ENCODE results near the gene C7orf57. TPM values are rescaled to one million over a fixed set of nuclear protein-coding genes. Genes with fewer than 3 reads are reported as not detected.
A peak's percentile ranks its signal among the peaks of the same experiment; 100 is the strongest.
"Not testable (repeated sequence)": the region's sequence is repeated elsewhere in the genome, so short reads cannot be mapped to it uniquely, and the experiment has no call there.

The C7orf57 gene
- total RNA-seq, 1 donor from 2014 or later, result not detected

- no peaks in the 10 kb centered on the region for H3K36me3 Mint-ChIP-seq (ENCODE audit: unreplicated experiment)
- H3K4me1 Mint-ChIP-seq (ENCODE audit: unreplicated experiment), result peaks cover 18% of the 10 kb centered on the region
- no peaks in the 10 kb centered on the region for H3K27me3 Mint-ChIP-seq (ENCODE audit: unreplicated experiment)
Measured at GRCh38 chr7:47991741-47992311, 43.5 kb upstream of the C7orf57 start.

GRCh38 chr7:47992446-47992845, 42.9 kb upstream of the C7orf57 start:
- peaks cover 18% of the 10 kb centered on the region for H3K4me1 Mint-ChIP-seq (ENCODE audit: unreplicated experiment)
- H3K4me3 Mint-ChIP-seq (ENCODE audit: unreplicated experiment), result peak overlapping the region; percentile 83
- DNase-seq (ENCODE audit: extremely low spot score, unreplicated experiment), result no peak
- TF ChIP-seq CTCF (IDR thresholded peaks at IDR 0.05), result peak; percentile 13
- peak overlapping the region; percentile 80 for H3K27ac Mint-ChIP-seq (ENCODE audit: unreplicated experiment)
- no peaks in the 10 kb centered on the region for H3K9me3 Mint-ChIP-seq (ENCODE audit: unreplicated experiment)
- H3K27me3 Mint-ChIP-seq (ENCODE audit: unreplicated experiment), result no peaks in the 10 kb centered on the region
- H3K36me3 Mint-ChIP-seq (ENCODE audit: unreplicated experiment), result no peaks in the 10 kb centered on the region

More at GRCh38 chr7:47991741-47992311, 43.5 kb upstream of the C7orf57 start:
- H3K9me3 Mint-ChIP-seq (ENCODE audit: unreplicated experiment), result no peaks in the 10 kb centered on the region
- TF ChIP-seq CTCF (IDR thresholded peaks at IDR 0.05), result peak; percentile 90
- DNase-seq (ENCODE audit: extremely low spot score, unreplicated experiment), result peak; percentile 89
- H3K4me3 Mint-ChIP-seq (ENCODE audit: unreplicated experiment), result peak overlapping the region; percentile 83
- H3K27ac Mint-ChIP-seq (ENCODE audit: unreplicated experiment), result peak overlapping the region; percentile 80

- H3K9me3 Mint-ChIP-seq (ENCODE audit: unreplicated experiment), result no peaks in the 10 kb centered on the region
- no peaks in the 10 kb centered on the region for H3K4me1 Mint-ChIP-seq (ENCODE audit: unreplicated experiment)
- no peak for TF ChIP-seq CTCF (IDR thresholded peaks at IDR 0.05)
- H3K27ac Mint-ChIP-seq (ENCODE audit: unreplicated experiment), result no peak overlapping the region
- H3K36me3 Mint-ChIP-seq (ENCODE audit: unreplicated experiment), result no peaks in the 10 kb centered on the region
- H3K27me3 Mint-ChIP-seq (ENCODE audit: unreplicated experiment), result peaks cover 4% of the 10 kb centered on the region
- no peak for DNase-seq (ENCODE audit: extremely low spot score, unreplicated experiment)
- no peak overlapping the region for H3K4me3 Mint-ChIP-seq (ENCODE audit: unreplicated experiment)
Measured at GRCh38 chr7:47999413-47999812, 35.9 kb upstream of the C7orf57 start.

GRCh38 chr7:48000164-48000563, 35.2 kb upstream of the C7orf57 start:
- H3K9me3 Mint-ChIP-seq (ENCODE audit: unreplicated experiment); H3K27ac Mint-ChIP-seq (ENCODE audit: unreplicated experiment); H3K36me3 Mint-ChIP-seq (ENCODE audit: unreplicated experiment); DNase-seq (ENCODE audit: extremely low spot score, unreplicated experiment); H3K27me3 Mint-ChIP-seq (ENCODE audit: unreplicated experiment); H3K4me3 Mint-ChIP-seq (ENCODE audit: unreplicated experiment); H3K4me1 Mint-ChIP-seq (ENCODE audit: unreplicated experiment): not testable (repeated sequence)

- DNase-seq (ENCODE audit: extremely low spot score, unreplicated experiment), result no peak
- H3K27ac Mint-ChIP-seq (ENCODE audit: unreplicated experiment), result no peak overlapping the region
- no peaks in the 10 kb centered on the region for H3K9me3 Mint-ChIP-seq (ENCODE audit: unreplicated experiment)
- peaks cover 10% of the 10 kb centered on the region for H3K27me3 Mint-ChIP-seq (ENCODE audit: unreplicated experiment)
- no peak overlapping the region for H3K4me3 Mint-ChIP-seq (ENCODE audit: unreplicated experiment)
- no peaks in the 10 kb centered on the region for H3K4me1 Mint-ChIP-seq (ENCODE audit: unreplicated experiment)
- H3K36me3 Mint-ChIP-seq (ENCODE audit: unreplicated experiment), result no peaks in the 10 kb centered on the region
- TF ChIP-seq CTCF (IDR thresholded peaks at IDR 0.05), result no peak
Measured at GRCh38 chr7:48004032-48004431, 31.3 kb upstream of the C7orf57 start.

GRCh38 chr7:48004638-48005037, 30.7 kb upstream of the C7orf57 start:
- TF ChIP-seq CTCF (IDR thresholded peaks at IDR 0.05), result no peak
- no peaks in the 10 kb centered on the region for H3K36me3 Mint-ChIP-seq (ENCODE audit: unreplicated experiment)
- no peak overlapping the region for H3K27ac Mint-ChIP-seq (ENCODE audit: unreplicated experiment)
- peaks cover 12% of the 10 kb centered on the region for H3K27me3 Mint-ChIP-seq (ENCODE audit: unreplicated experiment)
- no peak for DNase-seq (ENCODE audit: extremely low spot score, unreplicated experiment)
- H3K4me1 Mint-ChIP-seq (ENCODE audit: unreplicated experiment), result no peaks in the 10 kb centered on the region
- no peaks in the 10 kb centered on the region for H3K9me3 Mint-ChIP-seq (ENCODE audit: unreplicated experiment)
- no peak overlapping the region for H3K4me3 Mint-ChIP-seq (ENCODE audit: unreplicated experiment)
